NCI-H510A treated with DMSO at 0.1 percent for 48 hours (cell line): ENCODE data around the gene NF1.

Experiments used
- DNase-seq: peaks from one replicate; lab custom pipeline; 2025; lab: John Stamatoyannopoulos, UW

The NF1 gene

GRCh38 chr17:31386542-31387075 is 291.8 kb downstream of the NF1 start:
- DNase-seq, result no peak

GRCh38 chr17:31387438-31387837 is 292.7 kb downstream of the NF1 start:
- no peak for DNase-seq

- no peak for DNase-seq
These were observed 293.6 kb downstream of the NF1 start for GRCh38 chr17:31388351-31388750.

- DNase-seq, result peak; percentile 46
These were observed 294.2 kb downstream of the NF1 start for GRCh38 chr17:31388770-31389656.

- no peak for DNase-seq
These were observed 295.0 kb downstream of the NF1 start for GRCh38 chr17:31389657-31390381.

GRCh38 chr17:31390426-31390747 is 295.6 kb downstream of the NF1 start:
- DNase-seq, result no peak

GRCh38 chr17:31390748-31391495 is 296.1 kb downstream of the NF1 start:
- no peak for DNase-seq

GRCh38 chr17:31391496-31391949 is 296.7 kb downstream of the NF1 start, which contains the start of gene RAB11FIP4:
Gene RAB11FIP4 (plus strand): TSS chr17:31391675. CDS start chr17:31391853, 178 bp downstream.
- peak; percentile 20 for DNase-seq

GRCh38 chr17:31392002-31392855 is 297.5 kb downstream of the NF1 start:
- DNase-seq, result no peak

GRCh38 chr17:31392856-31393748 is 298.3 kb downstream of the NF1 start:
- no peak for DNase-seq

GRCh38 chr17:31393749-31394146 is 299.0 kb downstream of the NF1 start:
- no peak for DNase-seq

GRCh38 chr17:31394544-31394943 is 299.8 kb downstream of the NF1 start:
- no peak for DNase-seq

GRCh38 chr17:31397256-31397939 is 302.6 kb downstream of the NF1 start:
- DNase-seq, result no peak

- no peak for DNase-seq
These were observed 303.9 kb downstream of the NF1 start for GRCh38 chr17:31398381-31399311.

- DNase-seq, result no peak
These were observed 305.7 kb downstream of the NF1 start for GRCh38 chr17:31400481-31400950.

- no peak for DNase-seq
These were observed 306.9 kb downstream of the NF1 start for GRCh38 chr17:31401456-31402254.
